ENCODE results near the gene NRG3. TPM values are rescaled to one million over a fixed set of nuclear protein-coding genes. Genes with fewer than 3 reads are reported as not detected.

Gene NRG3
- total RNA-seq, 1 donor from 2014 or later, result not detected

GRCh38 chr10:82221601-82222149 is 346.7 kb downstream of the NRG3 start:
- no peak for ATAC-seq

- ATAC-seq, result no peak
Observed at GRCh38 chr10:82228701-82229100, 353.7 kb downstream of the NRG3 start.

GRCh38 chr10:82234173-82234572 is 359.2 kb downstream of the NRG3 start:
- ATAC-seq, result no peak

GRCh38 chr10:82236084-82236731 is 361.2 kb downstream of the NRG3 start:
- ATAC-seq, result no peak

GRCh38 chr10:82238291-82238690 is 363.3 kb downstream of the NRG3 start:
- no peak for ATAC-seq

- ATAC-seq, result no peak
Observed at GRCh38 chr10:82240408-82240807, 365.4 kb downstream of the NRG3 start.

- ATAC-seq, result no peak
Observed at GRCh38 chr10:82242778-82243177, 367.8 kb downstream of the NRG3 start.

GRCh38 chr10:82245157-82245556 is 370.2 kb downstream of the NRG3 start:
- no peak for ATAC-seq

- ATAC-seq, result no peak
Observed at GRCh38 chr10:82245906-82246560, 371.0 kb downstream of the NRG3 start.

GRCh38 chr10:82249141-82249540 is 374.1 kb downstream of the NRG3 start:
- ATAC-seq, result no peak

- no peak for ATAC-seq
Observed at GRCh38 chr10:82251222-82251906, 376.4 kb downstream of the NRG3 start.

- no peak for ATAC-seq
Observed at GRCh38 chr10:82252081-82252480, 377.1 kb downstream of the NRG3 start.

GRCh38 chr10:82254237-82254636 is 379.2 kb downstream of the NRG3 start:
- no peak for ATAC-seq

GRCh38 chr10:82256275-82256674 is 381.3 kb downstream of the NRG3 start:
- no peak for ATAC-seq

GRCh38 chr10:82266438-82266837 is 391.4 kb downstream of the NRG3 start:
- ATAC-seq, result no peak

- ATAC-seq, result no peak
Observed at GRCh38 chr10:82267014-82267413, 392.0 kb downstream of the NRG3 start.

GRCh38 chr10:82267465-82267864 is 392.5 kb downstream of the NRG3 start:
- no peak for ATAC-seq

- ATAC-seq, result no peak
Observed at GRCh38 chr10:82267960-82268359, 393.0 kb downstream of the NRG3 start.

GRCh38 chr10:82277591-82277990 is 402.6 kb downstream of the NRG3 start:
- ATAC-seq, result no peak

- no peak for ATAC-seq
Observed at GRCh38 chr10:82278401-82279182, 403.6 kb downstream of the NRG3 start.

GRCh38 chr10:82282782-82283456 is 407.9 kb downstream of the NRG3 start:
- ATAC-seq, result no peak

GRCh38 chr10:82284180-82284579 is 409.2 kb downstream of the NRG3 start:
- no peak for ATAC-seq
